Measurements from ENCODE around the gene C1orf167.

The C1orf167 gene

GRCh38 chr1:11835441-11836225 lies 73.6 kb downstream of the C1orf167 start:
- Histone ChIP-seq H3K36me3 (ENCODE audit: control insufficient read depth in 1 of 2, insufficient read depth in 2 of 2, low read length in 2 of 2) (peaks cover 68 to 84% of the 10 kb centered on the region in 2 donors), H3K4me3 (ENCODE audit: low read depth in 1 of 2, low read length in 2 of 2) (no peak overlapping the region), H3K27me3 (ENCODE audit: low read depth, low read length) (no peaks in the 10 kb centered on the region)

GRCh38 chr1:11836955-11837766 lies 75.2 kb downstream of the C1orf167 start:
- H3K9me3 ChIP-seq (ENCODE audit: control insufficient read depth in 1 of 2, low read length in 2 of 2), result no peaks in the 10 kb centered on the region
- H3K4me3 ChIP-seq (ENCODE audit: low read depth in 1 of 2, low read length in 2 of 2), result no peak overlapping the region
- no peaks in the 10 kb centered on the region for H3K27me3 ChIP-seq (ENCODE audit: low read depth, low read length)
- H3K36me3 ChIP-seq (ENCODE audit: control insufficient read depth in 1 of 2, insufficient read depth in 2 of 2, low read length in 2 of 2), result peaks cover 80 to 95% of the 10 kb centered on the region in 2 donors
- H3K4me1 ChIP-seq (ENCODE audit: control insufficient read depth in 1 of 2, insufficient read depth in 2 of 2, low read length in 2 of 2), result peaks cover 0 to 2% of the 10 kb centered on the region in 2 donors
- H3K27ac ChIP-seq (ENCODE audit: low read length), result no peak overlapping the region

More at GRCh38 chr1:11835441-11836225, 73.6 kb downstream of the C1orf167 start:
- H3K4me1 ChIP-seq (ENCODE audit: control insufficient read depth in 1 of 2, insufficient read depth in 2 of 2, low read length in 2 of 2), result no peaks in the 10 kb centered on the region
- H3K9me3 ChIP-seq (ENCODE audit: control insufficient read depth in 1 of 2, low read length in 2 of 2), result no peaks in the 10 kb centered on the region
- no peak overlapping the region for H3K27ac ChIP-seq (ENCODE audit: low read length)

GRCh38 chr1:11837767-11838348 lies 75.9 kb downstream of the C1orf167 start:
- Histone ChIP-seq H3K4me1 (ENCODE audit: control insufficient read depth in 1 of 2, insufficient read depth in 2 of 2, low read length in 2 of 2) (peaks cover 0 to 9% of the 10 kb centered on the region in 2 donors), H3K4me3 (ENCODE audit: low read depth in 1 of 2, low read length in 2 of 2) (no peak overlapping the region), H3K36me3 (ENCODE audit: control insufficient read depth in 1 of 2, insufficient read depth in 2 of 2, low read length in 2 of 2) (peaks cover 81 to 95% of the 10 kb centered on the region in 2 donors), H3K27me3 (ENCODE audit: low read depth, low read length) (no peaks in the 10 kb centered on the region), H3K9me3 (ENCODE audit: control insufficient read depth in 1 of 2, low read length in 2 of 2) (no peaks in the 10 kb centered on the region), H3K27ac (ENCODE audit: low read length) (no peak overlapping the region)

GRCh38 chr1:11838349-11839272 lies 76.6 kb downstream of the C1orf167 start:
- Histone ChIP-seq H3K36me3 (ENCODE audit: control insufficient read depth in 1 of 2, insufficient read depth in 2 of 2, low read length in 2 of 2) (peaks cover 76 to 88% of the 10 kb centered on the region in 2 donors), H3K27ac (ENCODE audit: low read length) (no peak overlapping the region), H3K4me3 (ENCODE audit: low read depth in 1 of 2, low read length in 2 of 2) (no peak overlapping the region), H3K9me3 (ENCODE audit: control insufficient read depth in 1 of 2, low read length in 2 of 2) (no peaks in the 10 kb centered on the region), H3K27me3 (ENCODE audit: low read depth, low read length) (no peaks in the 10 kb centered on the region), H3K4me1 (ENCODE audit: control insufficient read depth in 1 of 2, insufficient read depth in 2 of 2, low read length in 2 of 2) (peaks cover 0 to 9% of the 10 kb centered on the region in 2 donors)

Measured in muscle layer of duodenum (tissue), 2 donors.